Right atrium auricular region (tissue), 2 donors: ENCODE measurements around the gene DAB1. TPM values are rescaled to one million over a fixed set of nuclear protein-coding genes. Genes with fewer than 3 reads are reported as not detected.

Experiments
- DNase-seq: peaks from one replicate; pipeline ENCODE4 v3.0.0-alpha.2; 2019; ENCODE audit warnings: low spot score
- H3K27ac ChIP-seq, 2 donors: fragments of 200-600 bp; sonication (generic); 1 replicate in 1 of 2; 2 replicates in 1 of 2; pipeline ENCODE4 v1.5.1; 2016 to 2019
- H3K27me3 ChIP-seq, 2 donors: fragments of 200-600 bp; sonication (generic); one replicate each; pipeline versions ENCODE4 v1.5.1 to v1.6.0; 2017 to 2019
- H3K36me3 ChIP-seq: fragments of 200-600 bp; sonication (generic); one replicate; pipeline ENCODE4 v1.5.1; 2016
- H3K4me1 ChIP-seq, 2 donors: fragments of 200-600 bp; sonication (generic); one replicate each; pipeline versions ENCODE4 v1.5.1 to v1.6.0; 2017 to 2019
- H3K4me3 ChIP-seq, 2 donors: fragments of 200-600 bp; sonication (generic); 1 replicate in 1 of 2; 2 replicates in 1 of 2; pipeline ENCODE4 v1.5.1; 2017 to 2019; ENCODE audit warnings: mild to moderate bottlenecking in 1 of 2, moderate library complexity in 1 of 2
- H3K9me3 ChIP-seq, 2 donors: fragments of 200-600 bp; sonication (generic); one replicate each; pipeline ENCODE4 v1.5.1; 2019
- total RNA-seq, 2 donors: library from RNA; depleted of rRNA; stranded (reverse); fragments of >200 nt; gene quantifications; one replicate each; pipeline ENCODE4 v1.1.0, GENCODE V29; 2016
- TF ChIP-seq, protein P1 (sequence below), 2 donors: fragments of 200-600 bp; sonication (generic); IDR thresholded peaks; one replicate each; pipeline ENCODE4 v1.5.1; 2019; ENCODE audit warnings: antibody characterized with exemption in 2 of 2

Gene DAB1
- total RNA-seq, 2 donors from 2014 or later = 0.19 to 3.3 TPM

DNA sequence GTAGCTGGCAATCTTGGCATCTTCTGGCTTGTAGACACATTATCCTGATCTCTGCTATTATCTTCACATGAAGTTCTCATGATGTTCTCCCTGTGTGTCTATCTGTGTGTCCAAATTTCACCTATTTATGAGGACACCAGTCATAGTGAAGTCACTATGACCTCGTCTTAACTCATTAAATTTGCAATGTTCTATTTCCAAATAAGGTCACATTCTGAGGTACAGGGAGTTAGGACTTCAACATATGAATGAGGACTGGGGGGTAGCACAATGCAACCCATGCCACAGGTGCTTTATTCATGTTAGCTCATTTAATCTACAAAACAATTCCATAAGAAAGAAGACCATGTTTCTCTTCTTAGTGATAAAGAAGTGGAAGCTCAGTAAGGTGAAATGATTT lies 251.8 kb downstream of the DAB1 start:
- H3K9me3 ChIP-seq = no peaks in the 10 kb centered on the region
- no peaks in the 10 kb centered on the region for H3K4me1 ChIP-seq
- TF ChIP-seq, protein P1, sequence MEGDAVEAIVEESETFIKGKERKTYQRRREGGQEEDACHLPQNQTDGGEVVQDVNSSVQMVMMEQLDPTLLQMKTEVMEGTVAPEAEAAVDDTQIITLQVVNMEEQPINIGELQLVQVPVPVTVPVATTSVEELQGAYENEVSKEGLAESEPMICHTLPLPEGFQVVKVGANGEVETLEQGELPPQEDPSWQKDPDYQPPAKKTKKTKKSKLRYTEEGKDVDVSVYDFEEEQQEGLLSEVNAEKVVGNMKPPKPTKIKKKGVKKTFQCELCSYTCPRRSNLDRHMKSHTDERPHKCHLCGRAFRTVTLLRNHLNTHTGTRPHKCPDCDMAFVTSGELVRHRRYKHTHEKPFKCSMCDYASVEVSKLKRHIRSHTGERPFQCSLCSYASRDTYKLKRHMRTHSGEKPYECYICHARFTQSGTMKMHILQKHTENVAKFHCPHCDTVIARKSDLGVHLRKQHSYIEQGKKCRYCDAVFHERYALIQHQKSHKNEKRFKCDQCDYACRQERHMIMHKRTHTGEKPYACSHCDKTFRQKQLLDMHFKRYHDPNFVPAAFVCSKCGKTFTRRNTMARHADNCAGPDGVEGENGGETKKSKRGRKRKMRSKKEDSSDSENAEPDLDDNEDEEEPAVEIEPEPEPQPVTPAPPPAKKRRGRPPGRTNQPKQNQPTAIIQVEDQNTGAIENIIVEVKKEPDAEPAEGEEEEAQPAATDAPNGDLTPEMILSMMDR (IDR thresholded peaks at IDR 0.05) = no peak
- H3K27ac ChIP-seq = no peak overlapping the region
- no peaks in the 10 kb centered on the region for H3K36me3 ChIP-seq
- no peaks in the 10 kb centered on the region for H3K27me3 ChIP-seq
- DNase-seq = no peak
- H3K4me3 ChIP-seq = no peak overlapping the region

DNA sequence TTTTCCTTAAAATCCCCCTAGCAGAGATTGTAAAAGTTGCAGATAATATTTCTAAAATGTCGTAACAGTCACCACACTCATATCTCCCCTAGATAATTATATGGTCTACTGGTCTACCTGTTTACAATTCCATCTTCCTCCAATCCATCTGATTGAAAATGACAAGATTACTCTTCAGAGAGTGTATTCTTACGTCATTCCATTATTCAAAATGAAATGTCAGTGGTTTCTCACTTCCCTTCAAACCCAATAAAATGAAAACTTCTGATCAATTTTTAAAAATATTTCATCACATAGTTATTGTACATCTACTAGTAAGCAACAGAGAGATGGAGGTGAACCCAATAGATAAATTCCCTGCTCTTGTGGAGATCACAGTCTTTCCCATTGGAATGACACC lies 255.9 kb downstream of the DAB1 start:
- no peak for DNase-seq
- TF ChIP-seq, protein P1 (IDR thresholded peaks at IDR 0.05) = no peak
- H3K27me3 ChIP-seq = no peaks in the 10 kb centered on the region
- H3K27ac ChIP-seq = no peak overlapping the region
- H3K4me1 ChIP-seq = no peaks in the 10 kb centered on the region
- H3K9me3 ChIP-seq = no peaks in the 10 kb centered on the region
- no peak overlapping the region for H3K4me3 ChIP-seq
- H3K36me3 ChIP-seq = no peaks in the 10 kb centered on the region

DNA sequence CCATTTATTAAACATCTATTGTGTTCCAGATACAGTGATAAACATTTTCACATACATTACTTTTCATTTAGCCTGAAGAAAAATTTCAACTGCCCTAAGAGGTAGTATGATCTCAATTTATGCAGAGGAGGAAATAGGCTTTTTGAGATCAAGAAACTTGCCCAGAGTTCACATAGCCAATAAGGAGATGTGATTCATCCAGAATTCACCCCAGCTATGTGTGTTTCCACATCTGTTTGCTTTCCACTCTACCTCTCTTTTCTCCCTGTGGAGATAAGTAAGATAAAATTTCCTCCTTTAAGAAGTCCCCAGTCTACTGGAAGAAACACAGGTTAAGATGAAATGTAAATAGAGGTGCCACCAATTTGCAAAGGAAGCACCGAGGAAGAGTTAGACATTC lies 258.3 kb downstream of the DAB1 start:
- TF ChIP-seq, protein P1 (IDR thresholded peaks at IDR 0.05) = no peak

DNA sequence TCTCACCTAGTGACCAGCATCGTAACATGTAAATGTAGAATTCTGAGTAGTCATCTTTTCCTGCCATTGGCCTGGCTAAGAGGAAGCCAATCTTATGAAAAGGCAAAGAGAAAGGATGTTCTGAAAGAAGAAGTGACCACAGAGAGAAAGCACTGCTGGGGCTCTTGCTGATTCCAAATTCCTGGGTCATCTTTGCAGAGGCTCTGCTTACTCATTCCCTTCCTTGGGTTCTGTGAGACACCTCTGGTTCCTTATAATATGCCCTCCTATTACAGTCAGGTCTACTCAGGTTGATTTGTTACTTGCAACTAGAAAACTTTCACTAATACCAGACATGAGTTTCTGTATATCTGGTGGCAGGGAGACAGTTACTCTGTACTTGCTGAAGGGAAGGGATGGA lies 259.3 kb downstream of the DAB1 start:
- DNase-seq = no peak
- no peak overlapping the region for H3K4me3 ChIP-seq
- TF ChIP-seq, protein P1 (IDR thresholded peaks at IDR 0.05) = no peak
- no peaks in the 10 kb centered on the region for H3K27me3 ChIP-seq
- no peak overlapping the region for H3K27ac ChIP-seq
- H3K36me3 ChIP-seq = no peaks in the 10 kb centered on the region
- no peaks in the 10 kb centered on the region for H3K4me1 ChIP-seq
- no peaks in the 10 kb centered on the region for H3K9me3 ChIP-seq

More for the DNA sequence above, 258.3 kb downstream of the DAB1 start:
- H3K4me1 ChIP-seq = no peaks in the 10 kb centered on the region
- H3K27ac ChIP-seq = no peak overlapping the region
- H3K9me3 ChIP-seq = no peaks in the 10 kb centered on the region
- no peak overlapping the region for H3K4me3 ChIP-seq
- no peaks in the 10 kb centered on the region for H3K27me3 ChIP-seq
- no peak for DNase-seq
- no peaks in the 10 kb centered on the region for H3K36me3 ChIP-seq

DNA sequence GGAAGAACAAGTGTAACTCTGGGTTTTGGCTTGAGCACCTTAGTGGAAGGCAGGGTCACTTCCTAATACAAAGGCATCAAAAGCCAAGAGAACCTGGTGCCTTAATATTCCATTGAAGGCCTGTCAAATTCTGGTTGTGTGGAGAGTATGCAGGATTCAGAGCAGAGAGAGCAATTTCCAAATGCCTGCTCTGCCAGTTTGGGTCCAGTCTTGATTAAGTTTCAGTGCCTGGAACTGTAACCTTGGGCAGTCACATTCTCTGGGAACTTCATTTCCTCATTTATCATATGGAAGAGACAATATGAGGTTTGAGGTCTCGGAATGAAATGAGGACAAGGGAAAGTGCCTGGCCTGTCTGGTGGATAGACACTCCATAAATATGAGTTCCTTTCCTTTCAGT lies 260.1 kb downstream of the DAB1 start:
- Histone ChIP-seq H3K4me3 (no peak overlapping the region), H3K27ac (no peak overlapping the region)
- TF ChIP-seq, protein P1 (IDR thresholded peaks at IDR 0.05) = no peak

DNA sequence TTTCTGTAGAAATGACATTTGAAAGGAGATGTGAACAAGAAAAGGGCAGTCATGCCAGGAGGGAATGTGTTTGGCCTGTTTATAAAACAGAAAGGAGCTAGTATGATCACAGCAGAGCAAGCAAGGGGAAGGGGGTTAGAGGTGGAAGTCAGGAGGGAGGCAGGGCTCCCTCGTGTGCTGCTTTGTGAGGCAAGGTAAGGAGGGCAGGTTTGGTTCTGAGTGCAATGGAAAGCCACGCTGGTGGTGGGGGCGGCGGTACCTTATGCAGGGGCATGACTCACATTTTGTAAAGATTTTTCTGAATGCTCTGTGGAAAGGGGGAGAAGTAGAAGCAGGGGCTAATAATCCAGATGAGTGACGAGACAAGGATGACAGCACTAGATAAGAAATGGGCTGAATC lies 260.5 kb downstream of the DAB1 start:
- no peak overlapping the region for H3K4me3 ChIP-seq
- H3K9me3 ChIP-seq = no peaks in the 10 kb centered on the region
- H3K27ac ChIP-seq = no peak overlapping the region
- H3K27me3 ChIP-seq = no peaks in the 10 kb centered on the region
- H3K36me3 ChIP-seq = no peaks in the 10 kb centered on the region
- no peak for DNase-seq
- TF ChIP-seq, protein P1 (IDR thresholded peaks at IDR 0.05) = no peak
- no peaks in the 10 kb centered on the region for H3K4me1 ChIP-seq

More for the DNA sequence above, 260.1 kb downstream of the DAB1 start:
- Histone ChIP-seq H3K27me3 (no peaks in the 10 kb centered on the region), H3K9me3 (no peaks in the 10 kb centered on the region), H3K4me1 (no peaks in the 10 kb centered on the region), H3K36me3 (no peaks in the 10 kb centered on the region)
- DNase-seq = no peak
